ENCODE measurements around the gene ADGRG1.

The ADGRG1 gene

GRCh38 chr16:57620335-57621231 lies 7.8 kb upstream of the ADGRG1 start:
- DNase-seq, result peak in 1 of 2 experiments; percentile 24

- DNase-seq, result no peak
These were observed 6.7 kb upstream of the ADGRG1 start for GRCh38 chr16:57621521-57622271.

GRCh38 chr16:57622361-57623250 lies 5.8 kb upstream of the ADGRG1 start:
- DNase-seq, result no peak

GRCh38 chr16:57623251-57624043 lies 5.0 kb upstream of the ADGRG1 start:
- DNase-seq, result peak in 1 of 2 experiments; percentile 33

GRCh38 chr16:57624044-57624688 lies 4.3 kb upstream of the ADGRG1 start:
- no peak for DNase-seq

GRCh38 chr16:57624806-57625500 lies 3.5 kb upstream of the ADGRG1 start:
- DNase-seq, result no peak

- no peak for DNase-seq
These were observed 1.8 kb upstream of the ADGRG1 start for GRCh38 chr16:57626420-57627170.

- peak in 1 of 2 experiments; percentile 21 for DNase-seq
These were observed 1.1 kb upstream of the ADGRG1 start for GRCh38 chr16:57627184-57627871.

- no peak for DNase-seq
These were observed 408 bp downstream of the ADGRG1 start for GRCh38 chr16:57628783-57629293.

GRCh38 chr16:57629516-57630406 lies 1.3 kb downstream of the ADGRG1 start:
- no peak for DNase-seq

- no peak for DNase-seq
These were observed 2.0 kb downstream of the ADGRG1 start for GRCh38 chr16:57630407-57630797.

- no peak for DNase-seq
These were observed 2.8 kb downstream of the ADGRG1 start for GRCh38 chr16:57630931-57631845.

- no peak for DNase-seq
These were observed 4.1 kb downstream of the ADGRG1 start for GRCh38 chr16:57632568-57632967.

GRCh38 chr16:57633383-57634064 lies 5.1 kb downstream of the ADGRG1 start:
- no peak for DNase-seq

- no peak for DNase-seq
These were observed 5.7 kb downstream of the ADGRG1 start for GRCh38 chr16:57634171-57634570.
